ENCODE data around the gene ZFYVE9.

GRCh38 chr1:52142220-52143183 is 613 bp downstream of the ZFYVE9 start:
- TF ChIP-seq CTCF (IDR thresholded peaks at IDR 0.05) (no peak), POLR2AphosphoS5 (IDR thresholded peaks at IDR 0.05) (no peak), POLR2A (IDR thresholded peaks at IDR 0.05) (no peak)

Measured in transverse colon (tissue), 4 donors.